HG03025 (cell line): Measurements from ENCODE around the gene TMEM8B.
"Not testable (repeated sequence)": the region's sequence is repeated elsewhere in the genome, so short reads cannot be mapped to it uniquely, and the experiment has no call there.

Experiments
- ATAC-seq: cut with Tn5 transposase; IDR thresholded peaks from one replicate; pipeline ENCODE4 v1.9.1; 2021; ENCODE audit warnings: mild to moderate bottlenecking, moderate library complexity; ENCODE audit not compliant: unreplicated experiment, low FRiP score

TMEM8B gene

GRCh38 chr9:35862328-35862727, 33.3 kb downstream of the TMEM8B start:
- ATAC-seq: no peak

GRCh38 chr9:35863583-35863982, 34.6 kb downstream of the TMEM8B start:
- no peak for ATAC-seq

GRCh38 chr9:35864695-35865255, 35.7 kb downstream of the TMEM8B start:
- no peak for ATAC-seq

- ATAC-seq: no peak
Measured at GRCh38 chr9:35867538-35867937, 38.5 kb downstream of the TMEM8B start.

DNA sequence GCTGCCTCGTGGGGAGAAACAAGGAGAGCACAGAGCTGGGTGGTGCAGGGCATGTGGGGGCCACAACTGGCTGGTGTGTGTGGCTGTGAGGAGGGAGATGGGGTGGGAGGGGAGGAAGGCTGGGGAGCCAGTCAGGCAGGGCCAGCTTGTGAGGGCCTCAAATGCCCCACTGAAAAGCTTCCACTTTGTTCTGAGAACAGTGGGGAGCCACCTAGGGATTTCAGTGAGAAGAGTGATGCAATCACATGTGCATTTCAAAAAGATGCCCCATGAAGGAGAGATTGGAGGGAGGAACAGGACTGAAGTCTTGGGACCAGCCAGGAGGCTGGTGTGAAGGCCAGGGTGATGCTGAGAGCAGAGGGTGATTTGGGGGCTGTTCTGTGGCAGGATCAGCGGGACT, 39.9 kb downstream of the TMEM8B start:
- ATAC-seq: no peak

GRCh38 chr9:35869621-35870216, 40.7 kb downstream of the TMEM8B start:
- no peak for ATAC-seq

GRCh38 chr9:35870351-35870923, 41.4 kb downstream of the TMEM8B start, which contains the start of gene OR13J1:
Gene OR13J1 (minus strand): TSS chr9:35870401. CDS start chr9:35870401, 0 bp downstream.
- ATAC-seq: no peak

DNA sequence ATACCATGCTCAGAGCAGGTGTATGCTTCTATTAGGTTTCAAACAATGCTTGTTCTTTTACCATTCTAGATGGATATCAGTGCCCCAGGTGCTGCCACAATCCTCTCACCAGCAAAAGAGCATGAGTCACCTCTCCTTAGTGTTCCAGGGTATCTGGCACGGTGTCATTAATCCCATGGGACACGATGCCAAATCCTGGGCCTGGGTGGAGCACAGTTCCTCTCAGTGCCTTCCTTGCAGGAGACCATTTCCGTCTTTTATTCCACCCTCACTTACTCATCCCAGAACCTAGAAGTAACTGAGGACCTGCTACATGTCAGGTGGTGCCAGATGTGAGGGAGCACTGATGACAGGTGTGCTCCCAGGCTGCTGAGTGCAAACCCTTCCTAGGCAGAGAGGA, 42.5 kb downstream of the TMEM8B start:
- no peak for ATAC-seq

DNA sequence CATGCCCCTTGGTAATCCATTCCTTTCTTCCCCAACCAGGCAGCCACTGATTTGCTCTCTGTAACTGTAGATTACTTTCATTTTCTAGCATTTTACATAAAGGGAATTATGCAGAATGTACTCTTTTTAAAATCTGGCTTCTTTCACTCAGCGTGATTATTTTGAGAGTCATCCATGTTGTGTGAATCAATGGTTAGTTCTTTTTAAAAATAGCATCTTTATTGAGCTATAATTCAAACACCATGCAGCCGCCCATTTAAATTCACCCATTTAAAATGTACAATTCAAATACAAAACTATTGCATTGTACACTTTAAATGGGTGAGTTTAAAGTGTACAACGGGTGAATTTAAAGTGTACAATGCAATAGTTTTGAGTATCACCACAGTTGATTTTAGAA, 43.5 kb downstream of the TMEM8B start:
- ATAC-seq: no peak

- no peak for ATAC-seq
Measured at GRCh38 chr9:35882263-35882848, 53.3 kb downstream of the TMEM8B start.

DNA sequence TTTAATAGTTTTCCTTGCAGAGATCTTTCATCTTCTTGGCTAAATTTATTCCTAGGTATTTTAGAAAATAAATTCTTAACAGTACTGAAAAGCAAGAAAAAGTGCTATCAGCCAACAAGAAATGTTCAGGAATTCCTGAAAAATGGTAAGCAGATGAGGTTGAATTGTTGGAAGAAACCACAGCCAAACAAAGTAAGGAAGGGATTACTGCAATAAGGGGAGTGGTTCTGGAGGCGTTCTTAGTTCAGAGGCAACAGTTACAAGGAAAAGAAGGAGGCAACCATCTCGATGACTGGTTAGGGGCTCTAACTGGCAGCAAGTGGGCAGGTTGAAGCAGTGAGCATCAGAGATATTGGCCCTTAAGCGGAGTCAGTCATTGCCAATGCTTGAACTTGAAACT, 54.0 kb downstream of the TMEM8B start:
- ATAC-seq: no peak

- not testable (repeated sequence) for ATAC-seq
Measured at GRCh38 chr9:35884908-35885307, 55.9 kb downstream of the TMEM8B start.

GRCh38 chr9:35891646-35892045, 62.6 kb downstream of the TMEM8B start:
- no peak for ATAC-seq

GRCh38 chr9:35892051-35892450, 63.0 kb downstream of the TMEM8B start:
- no peak for ATAC-seq

DNA sequence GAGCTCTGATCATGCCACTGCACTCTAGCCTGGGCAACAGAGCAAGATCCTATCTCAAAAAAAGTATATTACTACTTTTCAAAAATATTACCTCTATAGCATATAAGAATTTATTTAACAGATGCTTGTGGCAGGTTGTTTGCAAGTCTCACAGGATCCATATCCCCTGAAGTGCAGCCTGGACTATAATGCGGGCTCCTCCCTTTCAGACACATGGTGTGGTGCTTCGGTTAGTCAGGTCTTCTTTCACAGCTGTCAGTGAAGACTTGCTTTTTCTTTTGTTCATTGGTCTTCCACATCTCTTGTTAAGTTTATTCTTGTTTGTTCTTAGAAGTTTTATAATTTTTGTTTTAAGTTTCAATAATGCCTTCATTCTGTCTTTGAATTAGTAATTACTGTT, 67.5 kb downstream of the TMEM8B start:
- ATAC-seq: no peak

DNA sequence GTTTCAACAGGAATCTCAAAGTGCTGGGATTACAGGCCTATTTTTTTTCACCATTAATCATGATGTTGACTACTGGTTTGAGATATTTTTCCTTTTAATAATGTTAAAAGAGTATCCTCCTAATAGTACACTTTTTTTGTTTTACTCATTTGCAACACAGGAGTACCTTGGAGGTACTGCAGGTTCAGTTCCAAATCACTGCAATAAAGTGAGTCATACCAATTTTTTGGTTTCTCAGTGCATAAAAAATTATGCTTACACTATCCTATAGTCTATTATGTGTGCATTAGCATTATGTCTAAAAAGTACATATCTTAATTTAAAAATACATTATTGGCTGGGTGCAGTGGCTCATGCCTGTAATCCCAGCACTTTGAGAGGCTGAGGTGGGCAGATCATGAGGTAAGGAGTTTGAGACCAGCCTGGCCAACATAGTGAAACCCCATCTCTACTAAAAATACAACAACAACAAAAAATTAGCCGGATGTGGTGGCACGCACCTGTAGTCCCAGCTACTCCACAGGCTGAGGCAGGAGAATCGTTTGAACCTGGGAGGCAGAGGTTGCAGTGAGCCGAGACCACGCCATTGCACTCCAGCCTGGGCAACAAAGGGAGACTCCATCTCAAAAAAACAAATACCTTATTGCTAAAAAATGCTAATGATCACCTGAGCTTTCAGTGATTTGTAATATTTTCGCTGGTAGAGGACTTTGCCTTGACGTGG, 68.5 kb downstream of the TMEM8B start:
- ATAC-seq: not testable (repeated sequence)

GRCh38 chr9:35898337-35898736, 69.3 kb downstream of the TMEM8B start:
- ATAC-seq: no peak

GRCh38 chr9:35899021-35899420, 70.0 kb downstream of the TMEM8B start:
- no peak for ATAC-seq

DNA sequence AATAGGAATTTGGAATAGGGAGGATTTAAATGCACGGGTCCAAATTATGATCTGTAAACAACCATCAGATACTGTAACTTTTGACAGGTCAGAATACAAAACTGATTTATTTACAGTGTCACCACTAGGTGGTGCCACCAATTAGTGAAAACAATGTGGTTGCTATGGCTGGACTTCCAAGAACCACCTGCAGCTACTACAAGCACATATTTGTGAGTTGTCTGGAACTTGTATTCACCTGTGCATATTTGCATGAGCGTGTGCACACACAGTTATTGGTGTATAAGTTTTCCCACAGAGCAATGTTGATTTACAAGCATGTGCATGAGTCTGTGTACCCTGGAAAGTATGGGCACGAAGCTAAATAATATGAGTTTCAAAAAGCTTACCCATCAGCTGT, 74.0 kb downstream of the TMEM8B start:
- no peak for ATAC-seq

- ATAC-seq: no peak
Measured at GRCh38 chr9:35904338-35904737, 75.3 kb downstream of the TMEM8B start.

DNA sequence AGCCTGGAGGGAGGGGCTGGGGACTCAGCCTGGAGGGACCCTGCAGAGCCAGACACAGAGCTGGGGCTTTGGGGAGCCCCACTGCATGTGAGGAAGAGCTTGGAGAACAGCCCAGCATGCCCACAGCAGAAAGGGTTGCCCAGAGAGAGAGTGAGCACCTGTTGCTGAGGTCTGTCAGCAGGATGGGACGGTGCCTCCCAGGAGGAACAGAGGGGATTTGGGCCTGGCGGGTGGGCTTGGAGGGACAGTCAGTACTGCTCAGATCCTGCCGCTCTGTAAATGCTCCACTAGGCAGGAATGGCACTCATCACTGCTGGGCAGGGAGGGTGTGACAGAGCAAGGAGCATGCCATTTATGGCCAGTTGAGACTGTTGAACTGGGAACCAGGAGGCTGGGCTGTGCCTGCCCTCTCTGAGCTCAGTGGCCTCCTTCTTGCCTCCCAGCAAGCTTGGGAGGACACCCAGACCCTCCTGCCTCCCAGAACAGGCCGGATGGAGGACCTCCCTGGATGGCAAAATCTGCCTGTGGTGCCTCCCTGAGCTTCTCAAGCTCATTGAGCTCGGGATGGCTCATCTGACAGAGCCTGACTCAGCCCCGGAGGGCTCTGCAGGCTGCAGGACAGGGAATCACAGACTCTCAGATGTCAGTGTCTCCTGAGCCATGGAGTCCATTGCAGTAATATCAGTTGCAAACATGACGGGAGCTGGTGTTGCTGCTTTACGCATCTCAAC, 76.2 kb downstream of the TMEM8B start:
- no peak for ATAC-seq
